Stomach (tissue), 4 donors: ENCODE results near the gene TMPRSS3.

Source experiments
- POLR2AphosphoS5 ChIP-seq, 3 donors: sonication (generic); formaldehyde crosslinking; IDR thresholded peaks; one replicate each; pipeline ENCODE4 v1.6.1; 2016; ENCODE audit warnings: antibody characterized with exemption in 3 of 3
- TF ChIP-seq, protein P1 (sequence below), 7 experiments: fragments of 450-650 bp in 4 of 7; fragments of 200-600 bp in 3 of 7; sonication (generic) in 3 of 7; IDR thresholded peaks; one replicate each; pipeline ENCODE4 v1.5.1; 2016 to 2019; ENCODE audit warnings: antibody characterized with exemption in 7 of 7, control low read depth in 2 of 7, mild to moderate bottlenecking in 1 of 7

DNA sequence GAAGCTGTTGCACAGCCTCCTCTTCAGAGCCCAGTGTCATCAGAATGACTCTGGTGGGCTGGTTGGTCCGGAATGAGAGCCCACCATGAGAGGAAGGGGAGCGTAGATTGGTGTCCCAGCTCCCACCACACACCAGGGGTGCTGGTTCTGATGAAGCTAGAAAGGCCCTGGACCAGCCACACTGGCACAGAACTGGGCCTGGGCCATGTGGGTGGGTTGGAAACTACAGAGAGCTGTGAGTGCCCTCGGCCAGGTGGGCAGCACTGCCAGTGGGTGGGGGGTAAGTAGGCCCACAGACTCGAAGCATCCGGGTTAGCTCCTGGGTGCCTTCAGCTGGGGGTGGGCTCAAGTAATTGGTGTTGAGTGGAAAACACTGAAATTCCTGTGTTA, 17.9 kb downstream of the TMPRSS3 start:
- TF ChIP-seq, protein P1, sequence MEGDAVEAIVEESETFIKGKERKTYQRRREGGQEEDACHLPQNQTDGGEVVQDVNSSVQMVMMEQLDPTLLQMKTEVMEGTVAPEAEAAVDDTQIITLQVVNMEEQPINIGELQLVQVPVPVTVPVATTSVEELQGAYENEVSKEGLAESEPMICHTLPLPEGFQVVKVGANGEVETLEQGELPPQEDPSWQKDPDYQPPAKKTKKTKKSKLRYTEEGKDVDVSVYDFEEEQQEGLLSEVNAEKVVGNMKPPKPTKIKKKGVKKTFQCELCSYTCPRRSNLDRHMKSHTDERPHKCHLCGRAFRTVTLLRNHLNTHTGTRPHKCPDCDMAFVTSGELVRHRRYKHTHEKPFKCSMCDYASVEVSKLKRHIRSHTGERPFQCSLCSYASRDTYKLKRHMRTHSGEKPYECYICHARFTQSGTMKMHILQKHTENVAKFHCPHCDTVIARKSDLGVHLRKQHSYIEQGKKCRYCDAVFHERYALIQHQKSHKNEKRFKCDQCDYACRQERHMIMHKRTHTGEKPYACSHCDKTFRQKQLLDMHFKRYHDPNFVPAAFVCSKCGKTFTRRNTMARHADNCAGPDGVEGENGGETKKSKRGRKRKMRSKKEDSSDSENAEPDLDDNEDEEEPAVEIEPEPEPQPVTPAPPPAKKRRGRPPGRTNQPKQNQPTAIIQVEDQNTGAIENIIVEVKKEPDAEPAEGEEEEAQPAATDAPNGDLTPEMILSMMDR (IDR thresholded peaks at IDR 0.05), result no peak
- no peak for TF ChIP-seq POLR2AphosphoS5 (IDR thresholded peaks at IDR 0.05)
